DOHH2 (cell line): Measurements from ENCODE around the gene PODXL.
"Not testable (repeated sequence)": the region's sequence is repeated elsewhere in the genome, so short reads cannot be mapped to it uniquely, and the experiment has no call there.

Experiments
- H3F3A ChIP-seq: fragments of 200-600 bp; sonication (generic), shearing (Covaris generic); 2 replicates; pipeline ENCODE4 v1.6.0; 2016; ENCODE audit warnings: antibody characterized with exemption, mild to moderate bottlenecking; ENCODE audit not compliant: control insufficient read depth, insufficient read depth
- H3K27ac ChIP-seq: fragments of 200-600 bp; sonication (generic); 2 replicates; pipeline ENCODE4 v1.5.1; 2014; ENCODE audit warnings: low read depth, mild to moderate bottlenecking, low read length, moderate library complexity
- H3K27me3 ChIP-seq: fragments of 200-600 bp; sonication (generic); 2 replicates; pipeline ENCODE4 v1.6.1; 2014; ENCODE audit warnings: mild to moderate bottlenecking, low read length, mixed read lengths; ENCODE audit not compliant: control insufficient read depth
- H3K36me3 ChIP-seq: fragments of 200-600 bp; sonication (generic); 2 replicates; pipeline ENCODE4 v1.6.1; 2014; ENCODE audit warnings: mild to moderate bottlenecking, low read length, moderate library complexity, mixed read lengths; ENCODE audit not compliant: control insufficient read depth
- H3K4me1 ChIP-seq: fragments of 200-600 bp; sonication (generic); 2 replicates; pipeline ENCODE4 v1.6.1; 2014; ENCODE audit warnings: mild to moderate bottlenecking, low read length, mixed read lengths; ENCODE audit not compliant: control insufficient read depth
- H3K4me2 ChIP-seq: fragments of 200-600 bp; sonication (generic); 2 replicates; pipeline ENCODE4 v1.6.0; 2014; ENCODE audit warnings: mild to moderate bottlenecking, low read length, moderate library complexity
- H3K4me3 ChIP-seq: fragments of 200-600 bp; sonication (generic); 2 replicates; pipeline ENCODE4 v1.5.1; 2014; ENCODE audit warnings: mild to moderate bottlenecking, low read length, mixed read lengths
- H3K79me2 ChIP-seq: fragments of 200-600 bp; sonication (generic); 2 replicates; pipeline ENCODE4 v1.6.1; 2014; ENCODE audit warnings: mild to moderate bottlenecking, low read length, mixed read lengths; ENCODE audit not compliant: control insufficient read depth
- H3K9me2 ChIP-seq: fragments of 200-600 bp; sonication (generic); replicated peaks from 2 replicates; pipeline ENCODE4 v1.6.1; 2014; ENCODE audit warnings: mild to moderate bottlenecking, low read length, mixed read lengths; ENCODE audit not compliant: control insufficient read depth
- H3K9me3 ChIP-seq: fragments of 200-600 bp; sonication (generic); 2 replicates; pipeline ENCODE4 v1.6.1; 2014; ENCODE audit warnings: antibody characterized with exemption, low read length, mixed read lengths; ENCODE audit not compliant: control insufficient read depth, insufficient read depth
- H4K20me1 ChIP-seq: fragments of 200-600 bp; sonication (generic); 2 replicates; pipeline ENCODE4 v1.6.0; 2014; ENCODE audit warnings: low read depth, mild to moderate bottlenecking, antibody characterized with exemption, low read length, moderate library complexity; ENCODE audit not compliant: control insufficient read depth, insufficient read depth
- EZH2phosphoT487 ChIP-seq: fragments of 200-600 bp; sonication (generic); IDR thresholded peaks from 2 replicates; pipeline ENCODE4 v1.6.1; 2017; ENCODE audit warnings: borderline replicate concordance, mild to moderate bottlenecking, antibody characterized with exemption, low read length, moderate library complexity, mixed read lengths
- TF ChIP-seq, protein P1 (sequence below): fragments of 200-600 bp; sonication (generic); IDR thresholded peaks from one replicate; pipeline ENCODE4 v1.5.1; 2014; ENCODE audit warnings: antibody characterized with exemption, mild to moderate bottlenecking, low read depth, low read length; ENCODE audit not compliant: poor library complexity, severe bottlenecking

The PODXL gene

DNA sequence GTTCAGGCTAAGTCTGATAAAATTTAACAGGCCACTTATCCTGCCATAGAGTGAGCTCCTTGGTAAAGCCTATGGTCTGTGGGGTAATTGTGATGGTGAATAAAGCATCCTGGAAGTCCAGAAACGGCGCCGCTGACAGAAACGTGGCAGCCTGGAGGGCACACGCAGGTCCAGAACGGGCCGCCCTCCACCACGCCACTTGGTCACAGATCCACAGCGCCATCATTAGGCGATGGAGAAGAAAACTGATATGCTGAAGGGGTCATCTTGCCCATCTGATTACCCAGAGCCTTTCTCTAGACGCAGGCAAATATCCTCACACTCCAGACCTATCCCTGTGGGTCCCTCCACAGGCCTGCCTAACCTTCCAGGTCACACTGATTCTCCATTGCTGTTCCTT lies 37.8 kb downstream of the PODXL start:
- no peaks in the 10 kb centered on the region for H3K36me3 ChIP-seq
- TF ChIP-seq EZH2phosphoT487 = no peak
- TF ChIP-seq, protein P1, sequence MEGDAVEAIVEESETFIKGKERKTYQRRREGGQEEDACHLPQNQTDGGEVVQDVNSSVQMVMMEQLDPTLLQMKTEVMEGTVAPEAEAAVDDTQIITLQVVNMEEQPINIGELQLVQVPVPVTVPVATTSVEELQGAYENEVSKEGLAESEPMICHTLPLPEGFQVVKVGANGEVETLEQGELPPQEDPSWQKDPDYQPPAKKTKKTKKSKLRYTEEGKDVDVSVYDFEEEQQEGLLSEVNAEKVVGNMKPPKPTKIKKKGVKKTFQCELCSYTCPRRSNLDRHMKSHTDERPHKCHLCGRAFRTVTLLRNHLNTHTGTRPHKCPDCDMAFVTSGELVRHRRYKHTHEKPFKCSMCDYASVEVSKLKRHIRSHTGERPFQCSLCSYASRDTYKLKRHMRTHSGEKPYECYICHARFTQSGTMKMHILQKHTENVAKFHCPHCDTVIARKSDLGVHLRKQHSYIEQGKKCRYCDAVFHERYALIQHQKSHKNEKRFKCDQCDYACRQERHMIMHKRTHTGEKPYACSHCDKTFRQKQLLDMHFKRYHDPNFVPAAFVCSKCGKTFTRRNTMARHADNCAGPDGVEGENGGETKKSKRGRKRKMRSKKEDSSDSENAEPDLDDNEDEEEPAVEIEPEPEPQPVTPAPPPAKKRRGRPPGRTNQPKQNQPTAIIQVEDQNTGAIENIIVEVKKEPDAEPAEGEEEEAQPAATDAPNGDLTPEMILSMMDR = no peak
- H3K79me2 ChIP-seq = no peaks in the 10 kb centered on the region
- H3K27me3 ChIP-seq = no peaks in the 10 kb centered on the region
- no peaks in the 10 kb centered on the region for H3F3A ChIP-seq
- H3K4me1 ChIP-seq = no peaks in the 10 kb centered on the region
- H3K9me2 ChIP-seq = no peaks in the 10 kb centered on the region
- no peaks in the 10 kb centered on the region for H3K9me3 ChIP-seq
- H3K27ac ChIP-seq = no peak overlapping the region
- no peaks in the 10 kb centered on the region for H4K20me1 ChIP-seq
- no peak overlapping the region for H3K4me2 ChIP-seq
- no peak overlapping the region for H3K4me3 ChIP-seq

DNA sequence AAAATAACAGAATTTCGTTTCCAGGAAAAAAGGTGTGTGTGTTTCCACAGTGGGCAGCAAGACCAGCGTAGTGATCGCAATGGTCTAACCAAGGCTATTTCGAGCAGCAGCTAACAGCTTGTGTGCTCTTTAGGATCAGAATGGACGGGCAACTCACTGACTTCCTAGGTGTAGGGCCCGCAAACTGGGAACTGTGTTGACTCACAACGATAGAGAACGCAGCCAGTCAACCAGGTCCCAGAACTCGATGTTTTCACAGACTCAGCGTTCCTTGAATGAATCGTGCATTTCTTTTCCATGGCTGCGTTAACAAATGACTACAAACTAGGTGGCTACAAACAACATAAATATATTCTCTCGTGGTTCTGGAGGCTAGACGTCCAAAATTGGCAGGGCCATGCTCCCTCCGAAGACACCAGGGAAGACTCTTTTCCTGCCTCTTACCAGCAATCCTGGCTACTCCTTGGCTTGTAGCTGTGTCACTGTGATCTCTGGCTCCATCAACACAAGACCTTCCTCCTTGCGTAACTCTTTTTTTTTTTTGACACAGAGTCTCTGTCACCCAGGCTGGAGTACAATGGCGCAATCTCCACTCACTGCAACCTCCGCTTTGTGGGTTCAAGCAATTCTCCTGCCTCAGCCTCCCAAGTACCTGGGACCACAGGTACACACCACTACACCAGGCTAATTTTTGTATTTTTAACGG lies 39.1 kb downstream of the PODXL start:
- no peaks in the 10 kb centered on the region for H3K9me3 ChIP-seq
- no peaks in the 10 kb centered on the region for H3K9me2 ChIP-seq
- no peak for TF ChIP-seq EZH2phosphoT487
- TF ChIP-seq, protein P1 = no peak
- H3K27me3 ChIP-seq = no peaks in the 10 kb centered on the region
- H3K4me3 ChIP-seq = no peak overlapping the region
- no peaks in the 10 kb centered on the region; the same call in 1 of the 2 replicates for H3K4me1 ChIP-seq
- no peaks in the 10 kb centered on the region for H3K79me2 ChIP-seq
- H3F3A ChIP-seq = no peaks in the 10 kb centered on the region
- H3K4me2 ChIP-seq = no peak overlapping the region
- H4K20me1 ChIP-seq = no peaks in the 10 kb centered on the region
- H3K36me3 ChIP-seq = no peaks in the 10 kb centered on the region
- no peak overlapping the region for H3K27ac ChIP-seq

DNA sequence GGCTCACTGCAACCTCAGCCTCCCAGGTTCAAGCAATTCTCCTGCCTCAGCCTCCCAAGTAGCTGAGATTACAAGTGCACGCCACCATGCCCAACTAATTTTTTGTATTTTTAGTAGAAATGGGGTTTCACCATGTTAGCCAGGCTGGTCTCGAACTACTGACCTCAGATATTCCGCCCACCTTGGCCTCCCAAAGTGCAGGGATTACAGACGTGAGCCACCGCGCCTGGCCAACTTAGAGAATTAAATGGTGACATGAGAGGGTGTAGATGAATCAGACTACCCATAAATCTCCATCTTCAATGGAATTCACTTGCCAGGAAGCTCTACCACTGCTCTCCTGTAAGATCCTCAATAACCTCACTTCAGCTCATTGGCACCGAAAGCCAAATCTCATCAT lies 41.0 kb downstream of the PODXL start:
- not testable (repeated sequence) for H3F3A ChIP-seq, H3K9me3 ChIP-seq, H3K4me3 ChIP-seq, H3K36me3 ChIP-seq, H3K9me2 ChIP-seq, H4K20me1 ChIP-seq, H3K4me1 ChIP-seq, H3K4me2 ChIP-seq, H3K27ac ChIP-seq, H3K79me2 ChIP-seq, H3K27me3 ChIP-seq

DNA sequence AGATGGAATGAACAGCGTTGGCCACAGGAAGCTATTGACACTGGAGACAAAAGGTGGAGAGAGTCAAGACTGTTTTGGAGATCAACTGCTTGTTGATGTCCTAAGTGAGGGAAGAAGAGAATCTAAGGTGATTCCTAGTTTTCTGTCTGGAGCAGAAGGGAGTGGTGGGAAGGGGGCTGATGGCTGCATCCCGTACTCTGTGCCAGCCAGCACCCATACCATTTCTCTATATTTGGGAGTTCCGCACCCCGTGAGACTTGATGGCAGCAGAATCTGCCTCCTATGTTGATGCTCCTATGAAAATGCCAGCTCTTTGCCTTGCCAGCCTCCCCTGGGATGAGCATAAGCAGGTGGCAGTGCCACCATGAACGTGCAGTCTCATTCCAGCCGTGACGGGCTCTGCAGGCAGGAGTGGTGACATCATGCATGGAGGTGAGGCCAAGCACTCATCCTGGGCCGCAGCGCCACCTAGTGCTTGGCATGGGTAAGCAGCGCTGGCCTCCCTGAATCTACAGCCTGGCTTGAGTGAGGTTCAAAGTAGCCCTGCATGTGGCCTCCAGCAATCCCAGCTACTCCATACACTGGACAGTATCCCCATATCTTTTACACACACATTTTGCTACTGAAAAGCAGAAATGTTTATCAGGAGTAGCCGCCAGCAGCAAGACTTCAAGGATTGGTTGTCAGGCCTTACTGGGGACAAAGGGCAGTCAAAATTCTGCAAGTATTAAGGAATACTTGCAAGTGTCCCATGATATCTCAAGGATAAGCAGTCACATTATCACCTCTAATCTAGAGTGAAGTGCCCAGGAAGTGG lies 43.0 kb downstream of the PODXL start:
- H3F3A ChIP-seq = no peaks in the 10 kb centered on the region
- peak overlapping the region; percentile 6; the same call in 1 of the 2 replicates for H3K4me2 ChIP-seq
- peaks cover 3% of the 10 kb centered on the region for H3K4me1 ChIP-seq
- TF ChIP-seq, protein P1 = peak; percentile 100
- TF ChIP-seq EZH2phosphoT487 = no peak
- no peaks in the 10 kb centered on the region for H3K9me3 ChIP-seq
- H3K4me3 ChIP-seq = no peak overlapping the region
- no peaks in the 10 kb centered on the region for H3K27me3 ChIP-seq
- no peaks in the 10 kb centered on the region for H3K9me2 ChIP-seq
- H3K79me2 ChIP-seq = no peaks in the 10 kb centered on the region
- no peaks in the 10 kb centered on the region for H3K36me3 ChIP-seq
- no peaks in the 10 kb centered on the region for H4K20me1 ChIP-seq
- H3K27ac ChIP-seq = no peak overlapping the region
